MM.1S (cell line): ENCODE results near the gene FNDC8.
A peak's percentile ranks its signal among the peaks of the same experiment; 100 is the strongest.

Experiments
- DNase-seq: peaks from one replicate; pipeline ENCODE4 v3.0.0-alpha.2; 2015
- H2AFZ ChIP-seq: fragments of 300-600 bp; sonication (generic); 2 replicates; pipeline ENCODE4 v1.6.0; 2016; ENCODE audit warnings: antibody characterized with exemption, low read length
- H3F3A ChIP-seq: fragments of 300-600 bp; sonication (generic); 2 replicates; pipeline ENCODE4 v1.6.1; 2016; ENCODE audit warnings: mild to moderate bottlenecking, antibody characterized with exemption, low read length, moderate library complexity, mixed read lengths; ENCODE audit not compliant: insufficient read depth
- H3K27ac ChIP-seq: fragments of 300-600 bp; sonication (generic); 2 replicates; pipeline ENCODE4 v1.5.1; 2016; ENCODE audit warnings: mild to moderate bottlenecking, low read length
- H3K27me3 ChIP-seq: fragments of 300-600 bp; sonication (generic); replicated peaks from 2 replicates; pipeline ENCODE4 v1.6.0; 2016; ENCODE audit warnings: low read length; ENCODE audit not compliant: insufficient read depth
- H3K36me3 ChIP-seq: fragments of 300-600 bp; sonication (generic); replicated peaks from 2 replicates; pipeline ENCODE4 v1.6.1; 2016; ENCODE audit warnings: mild to moderate bottlenecking, low read length, mixed read lengths; ENCODE audit not compliant: insufficient read depth
- H3K4me1 ChIP-seq: fragments of 300-600 bp; sonication (generic); 2 replicates; pipeline ENCODE4 v1.6.1; 2016; ENCODE audit warnings: low read length, mixed read lengths
- H3K4me2 ChIP-seq: fragments of 300-600 bp; sonication (generic); 2 replicates; pipeline ENCODE4 v1.6.0; 2016; ENCODE audit warnings: low read depth, low read length
- H3K4me3 ChIP-seq: fragments of 300-600 bp; sonication (generic); 2 replicates; pipeline ENCODE4 v1.5.1; 2016; ENCODE audit warnings: low read length, mixed read lengths
- H3K79me2 ChIP-seq: fragments of 300-600 bp; sonication (generic); 2 replicates; pipeline ENCODE4 v1.6.1; 2016; ENCODE audit warnings: mixed run types, low read length, mixed read lengths
- H3K9ac ChIP-seq: fragments of 300-600 bp; sonication (generic); 2 replicates; pipeline ENCODE4 v1.6.1; 2016; ENCODE audit warnings: low read length, mixed read lengths
- H3K9me2 ChIP-seq: fragments of 300-600 bp; sonication (generic); replicated peaks from 2 replicates; pipeline ENCODE4 v1.6.1; 2016; ENCODE audit warnings: mild to moderate bottlenecking, low read length, mixed read lengths; ENCODE audit not compliant: insufficient read depth
- H3K9me3 ChIP-seq: fragments of 300-600 bp; sonication (generic); replicated peaks from 2 replicates; pipeline ENCODE4 v1.6.1; 2016; ENCODE audit warnings: mild to moderate bottlenecking, low read length, mixed read lengths; ENCODE audit not compliant: insufficient read depth
- H4K20me1 ChIP-seq: fragments of 300-600 bp; sonication (generic); 2 replicates; pipeline ENCODE4 v1.6.1; 2016; ENCODE audit warnings: mild to moderate bottlenecking, low read length, moderate library complexity, mixed read lengths; ENCODE audit not compliant: insufficient read depth
- EZH2 ChIP-seq: fragments of 300-600 bp; sonication (generic); optimal IDR thresholded peaks from 2 replicates; pipeline ENCODE3; 2017; ENCODE audit warnings: low read depth, mild to moderate bottlenecking, antibody characterized with exemption, low read length, mixed read lengths
- EZH2phosphoT487 ChIP-seq: fragments of 300-600 bp; sonication (generic); IDR thresholded peaks from 2 replicates; pipeline ENCODE4 v1.6.1; 2018; ENCODE audit warnings: antibody characterized with exemption, low read length
- TF ChIP-seq, protein P1 (sequence below): fragments of 300-600 bp; sonication (generic); IDR thresholded peaks from 2 replicates; pipeline ENCODE4 v1.5.1; 2016; ENCODE audit warnings: antibody characterized with exemption, low read length, mixed read lengths

Gene FNDC8

DNA sequence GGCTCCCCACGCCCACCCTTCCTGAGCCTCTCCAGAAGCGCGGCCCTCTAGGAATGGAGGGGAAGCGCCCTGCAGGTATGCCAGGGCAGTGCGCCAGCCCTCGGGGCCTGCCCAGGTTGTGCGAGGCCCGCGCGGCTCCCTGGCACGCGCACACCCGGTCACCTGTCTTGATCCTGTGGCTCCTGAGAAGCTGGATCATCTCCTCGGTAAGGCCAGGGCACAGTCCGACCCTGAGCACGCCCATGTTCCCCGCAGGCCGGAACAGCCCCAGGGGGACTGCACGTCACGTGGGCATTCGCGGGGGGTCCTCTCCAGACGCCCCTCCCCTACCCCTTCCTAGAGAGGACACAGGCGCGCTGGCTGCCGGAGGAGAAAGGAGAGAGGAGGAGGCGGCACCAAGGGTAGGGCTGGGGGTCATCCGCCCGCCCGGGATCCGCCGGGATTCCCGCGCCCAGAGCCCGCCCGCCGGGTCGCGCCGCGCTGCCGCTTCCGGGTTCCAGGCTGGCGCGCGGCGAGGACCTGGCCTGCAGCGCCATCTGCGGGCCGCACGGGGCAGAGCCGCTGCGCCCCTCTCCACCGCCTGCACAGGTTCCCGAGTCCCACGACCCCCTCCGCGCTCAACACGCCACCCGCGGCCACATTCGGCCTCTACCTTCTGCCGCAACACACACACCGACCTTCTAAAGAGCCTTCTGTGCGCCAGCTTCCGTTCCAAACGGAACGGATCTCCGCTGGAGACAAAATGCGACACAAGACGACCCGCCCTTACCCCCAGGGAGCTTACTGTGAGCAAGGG, 1.8 kb upstream of the FNDC8 start, which contains the start of gene RAD51D:
RAD51D (minus strand) TSS at position 491 of the 796 bp plus-strand sequence; CDS start at position 244, 247 bp downstream.
- Histone ChIP-seq H3K9me3 (no peaks in the 10 kb centered on the region), H3K79me2 (peaks cover 36% of the 10 kb centered on the region), H3K27ac (peak within 1 kb of the TSS; percentile 31; the same call in 1 of the 2 replicates), H3K4me1 (no peaks in the 10 kb centered on the region), H3K4me3 (peak within 1 kb of the TSS; percentile 78), H3K9ac (peak within 1 kb of the TSS; percentile 82), H2AFZ (peak within 1 kb of the TSS; percentile 97), H3K9me2 (no peaks in the 10 kb centered on the region), H3K27me3 (no peaks in the 10 kb centered on the region), H4K20me1 (no peaks in the 10 kb centered on the region), H3K4me2 (peak within 1 kb of the TSS; percentile 99), H3K36me3 (no peaks in the 10 kb centered on the region), H3F3A (no peaks in the 10 kb centered on the region)
- DNase-seq = peak; percentile 75
- TF ChIP-seq, protein P1, sequence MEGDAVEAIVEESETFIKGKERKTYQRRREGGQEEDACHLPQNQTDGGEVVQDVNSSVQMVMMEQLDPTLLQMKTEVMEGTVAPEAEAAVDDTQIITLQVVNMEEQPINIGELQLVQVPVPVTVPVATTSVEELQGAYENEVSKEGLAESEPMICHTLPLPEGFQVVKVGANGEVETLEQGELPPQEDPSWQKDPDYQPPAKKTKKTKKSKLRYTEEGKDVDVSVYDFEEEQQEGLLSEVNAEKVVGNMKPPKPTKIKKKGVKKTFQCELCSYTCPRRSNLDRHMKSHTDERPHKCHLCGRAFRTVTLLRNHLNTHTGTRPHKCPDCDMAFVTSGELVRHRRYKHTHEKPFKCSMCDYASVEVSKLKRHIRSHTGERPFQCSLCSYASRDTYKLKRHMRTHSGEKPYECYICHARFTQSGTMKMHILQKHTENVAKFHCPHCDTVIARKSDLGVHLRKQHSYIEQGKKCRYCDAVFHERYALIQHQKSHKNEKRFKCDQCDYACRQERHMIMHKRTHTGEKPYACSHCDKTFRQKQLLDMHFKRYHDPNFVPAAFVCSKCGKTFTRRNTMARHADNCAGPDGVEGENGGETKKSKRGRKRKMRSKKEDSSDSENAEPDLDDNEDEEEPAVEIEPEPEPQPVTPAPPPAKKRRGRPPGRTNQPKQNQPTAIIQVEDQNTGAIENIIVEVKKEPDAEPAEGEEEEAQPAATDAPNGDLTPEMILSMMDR = peak; percentile 89
- TF ChIP-seq EZH2 (no peak), EZH2phosphoT487 (no peak)

DNA sequence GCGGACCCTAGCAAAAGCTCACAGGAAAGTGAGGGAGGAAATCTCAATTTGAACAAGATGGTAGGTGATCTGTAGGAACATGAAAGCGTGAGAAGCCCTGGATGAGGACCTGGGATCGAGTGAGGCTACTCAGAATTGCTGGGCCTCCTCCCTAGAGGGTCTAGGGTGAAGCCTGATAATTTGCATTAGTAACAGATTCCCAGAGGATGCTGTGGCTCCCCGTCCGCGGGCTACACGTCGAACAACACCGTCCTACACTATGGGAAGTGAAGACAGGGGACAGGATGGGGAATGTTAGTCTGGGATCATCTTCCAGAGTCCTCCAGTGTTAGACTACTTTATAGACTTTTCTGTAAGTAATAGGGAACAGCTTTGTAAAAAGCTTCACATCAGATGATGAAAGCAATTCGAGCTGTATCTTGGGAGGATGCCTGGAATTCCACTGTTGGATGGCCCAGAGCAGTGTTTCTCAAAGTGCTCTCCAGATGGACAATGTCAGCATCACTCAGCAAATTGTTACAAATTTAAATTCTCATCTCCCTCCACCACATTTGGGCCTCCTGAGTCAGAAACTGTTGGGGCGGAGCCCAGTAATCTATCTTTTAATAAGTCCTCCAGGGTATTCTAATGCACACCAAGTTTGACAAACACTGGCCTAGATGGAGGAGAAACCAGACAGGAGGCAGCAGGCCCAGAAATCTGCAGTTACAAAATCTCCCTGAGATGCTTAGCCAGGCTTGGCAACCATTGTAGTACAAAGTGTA, 6.5 kb downstream of the FNDC8 start:
- Histone ChIP-seq H3K36me3 (peaks cover 1% of the 10 kb centered on the region), H3K4me3 (no peak overlapping the region), H3K4me1 (no peaks in the 10 kb centered on the region), H3K27me3 (no peaks in the 10 kb centered on the region), H2AFZ (no peak overlapping the region), H3K9me2 (no peaks in the 10 kb centered on the region), H3K4me2 (no peak overlapping the region), H3F3A (no peaks in the 10 kb centered on the region), H3K79me2 (no peaks in the 10 kb centered on the region), H3K9ac (no peak overlapping the region), H3K9me3 (no peaks in the 10 kb centered on the region), H3K27ac (no peak overlapping the region), H4K20me1 (no peaks in the 10 kb centered on the region)
- TF ChIP-seq EZH2 (no peak), EZH2phosphoT487 (no peak)
- TF ChIP-seq, protein P1 = no peak
- DNase-seq = no peak

DNA sequence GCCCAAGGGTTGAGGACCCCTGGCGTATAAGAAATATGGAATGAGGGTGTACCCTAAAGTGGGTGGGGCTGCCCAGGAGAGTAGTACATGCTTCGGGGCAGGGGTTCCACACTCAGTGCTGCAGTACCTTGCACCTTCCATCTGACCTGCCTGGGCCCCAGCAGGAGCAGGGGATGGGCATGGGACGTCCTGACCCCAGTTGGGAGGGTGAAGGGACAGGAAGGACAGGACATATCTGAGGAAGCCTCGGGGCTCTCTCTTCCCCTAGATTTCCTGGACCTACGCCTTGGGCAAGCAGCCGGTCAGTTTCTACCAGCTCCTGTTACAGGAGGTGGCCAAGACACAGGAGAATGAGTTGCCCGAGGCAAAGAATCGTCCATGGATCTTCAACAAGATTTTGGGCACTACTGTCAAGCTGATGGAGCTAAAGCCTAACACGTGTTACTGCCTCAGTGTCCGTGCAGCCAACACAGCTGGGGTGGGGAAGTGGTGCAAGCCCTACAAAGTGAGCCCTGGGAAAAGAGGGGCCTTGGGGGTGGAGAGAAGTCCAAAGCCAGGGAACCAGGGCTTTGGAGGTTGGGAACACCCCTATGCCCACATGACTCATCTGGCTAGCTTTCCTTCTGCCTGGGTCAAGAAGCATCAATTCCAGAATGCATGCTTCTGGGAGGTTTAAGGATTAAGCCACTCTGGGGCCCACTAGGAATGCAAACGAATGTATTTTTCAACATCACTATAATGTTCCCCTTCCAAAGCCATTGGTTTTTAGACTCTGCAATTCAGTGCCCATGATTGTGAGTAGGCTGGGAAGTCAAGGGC, 7.9 kb downstream of the FNDC8 start:
- H2AFZ ChIP-seq = no peak overlapping the region
- no peak overlapping the region for H3K27ac ChIP-seq
- no peak overlapping the region for H3K9ac ChIP-seq
- H3K79me2 ChIP-seq = no peaks in the 10 kb centered on the region
- H3K4me1 ChIP-seq = no peaks in the 10 kb centered on the region
- no peaks in the 10 kb centered on the region for H4K20me1 ChIP-seq
- H3K4me3 ChIP-seq = no peak overlapping the region
- TF ChIP-seq EZH2 = no peak
- TF ChIP-seq, protein P1 = no peak
- peaks cover 4% of the 10 kb centered on the region for H3K36me3 ChIP-seq
- H3K4me2 ChIP-seq = no peak overlapping the region
- no peaks in the 10 kb centered on the region for H3F3A ChIP-seq
- DNase-seq = no peak
- no peaks in the 10 kb centered on the region for H3K9me2 ChIP-seq
- no peaks in the 10 kb centered on the region for H3K27me3 ChIP-seq
- H3K9me3 ChIP-seq = no peaks in the 10 kb centered on the region
